Stimulated activated CD4-positive, alpha-beta T cell treated with anti-CD3 and anti-CD28 coated beads, Interleukin-15, amount 100 ng/mL, for 48 hours (primary cell): Measurements from ENCODE around the gene PAMR1.

Experiments used
- DNase-seq, 2 donors: peaks; one replicate each; pipeline ENCODE4 v3.0.0-alpha.2; 2020; ENCODE audit warnings: low read depth in 2 of 2

PAMR1 gene

GRCh38 chr11:35494957-35495490 lies 30.4 kb downstream of the PAMR1 start:
- no peak for DNase-seq

GRCh38 chr11:35491231-35491871 lies 34.1 kb downstream of the PAMR1 start:
- no peak for DNase-seq

DNA sequence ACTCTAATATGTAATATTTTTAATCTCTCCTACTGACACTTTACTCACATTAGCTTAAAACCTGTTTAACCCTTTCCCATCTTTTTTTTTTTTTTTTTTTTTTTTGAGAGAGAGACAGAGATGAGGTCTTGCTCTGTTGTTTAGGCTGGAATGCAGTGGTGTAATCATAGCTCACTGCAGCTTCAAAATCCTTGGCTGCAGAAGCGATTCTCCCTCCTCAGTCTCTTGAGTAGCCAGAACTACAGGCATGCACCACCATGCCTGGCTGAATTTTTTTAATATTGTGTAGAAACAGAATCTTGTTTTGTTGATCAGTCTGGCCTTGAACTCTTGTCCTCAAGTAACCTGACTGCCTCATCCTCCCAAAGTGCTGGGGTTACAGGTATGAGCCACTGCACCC lies 37.3 kb downstream of the PAMR1 start:
- no peak for DNase-seq

DNA sequence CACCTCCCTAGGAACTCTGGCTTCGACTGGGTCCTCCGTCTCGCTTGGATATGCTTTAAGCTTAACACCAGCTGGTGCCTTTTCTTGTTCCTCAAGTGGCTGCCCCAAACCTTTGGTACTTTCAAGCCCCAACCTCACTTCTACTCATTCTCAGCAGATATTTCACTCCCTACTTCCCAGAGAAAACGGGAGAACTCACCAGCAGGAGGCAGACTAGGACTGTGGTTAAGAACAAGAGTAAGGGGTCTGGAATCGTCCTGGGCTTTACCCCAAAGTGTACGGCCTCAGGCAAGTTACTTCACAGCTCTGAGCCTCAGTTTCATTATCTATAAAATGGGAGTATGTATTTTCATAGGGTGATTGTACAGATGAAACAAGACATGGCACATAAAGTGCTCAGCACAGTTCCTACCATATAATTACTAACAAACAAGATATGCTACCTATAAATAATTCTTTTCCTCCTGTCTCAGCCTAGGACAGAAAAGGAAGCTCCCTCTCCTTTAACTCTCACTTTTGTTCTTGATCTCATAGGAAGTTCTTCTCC lies 37.8 kb downstream of the PAMR1 start:
- no peak for DNase-seq

- no peak for DNase-seq
Measured at GRCh38 chr11:35486934-35487333, 38.5 kb downstream of the PAMR1 start.

- DNase-seq: no peak
Measured at GRCh38 chr11:35486446-35486845, 39.0 kb downstream of the PAMR1 start.

DNA sequence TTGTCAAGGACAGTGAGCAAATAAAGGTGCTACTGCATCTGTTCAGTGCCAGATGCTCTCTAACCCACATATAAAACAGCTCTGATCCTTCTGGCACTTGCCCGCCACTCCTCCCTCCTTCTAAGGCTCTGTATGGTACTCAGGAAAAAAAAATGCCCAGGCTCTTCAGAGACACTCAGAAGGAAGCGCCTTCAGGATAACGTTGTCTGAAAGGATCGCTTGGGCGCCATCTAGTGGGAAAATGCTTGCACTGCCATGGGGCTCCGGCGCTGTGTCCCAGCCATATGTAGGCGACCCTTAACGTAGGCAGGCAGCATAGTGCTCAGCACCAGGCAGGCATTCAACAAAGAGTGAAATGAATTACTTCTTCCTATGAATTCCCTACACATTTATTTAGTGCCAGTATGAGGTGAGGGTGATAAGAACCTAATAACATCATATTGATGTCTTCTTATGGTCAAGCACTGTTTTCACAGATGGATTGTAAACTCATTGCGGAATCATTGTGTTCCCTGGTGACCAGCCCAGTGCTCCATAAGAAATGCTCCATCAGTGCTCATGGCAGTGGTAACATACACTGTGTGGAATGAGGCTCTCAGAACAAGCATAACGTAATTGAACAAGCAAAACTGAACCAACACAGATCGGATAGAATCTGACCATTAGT lies 39.6 kb downstream of the PAMR1 start:
- peak; percentile 49 to 61 for DNase-seq

GRCh38 chr11:35484435-35484834 lies 41.0 kb downstream of the PAMR1 start:
- DNase-seq: no peak

GRCh38 chr11:35483131-35483820 lies 42.1 kb downstream of the PAMR1 start:
- no peak for DNase-seq

DNA sequence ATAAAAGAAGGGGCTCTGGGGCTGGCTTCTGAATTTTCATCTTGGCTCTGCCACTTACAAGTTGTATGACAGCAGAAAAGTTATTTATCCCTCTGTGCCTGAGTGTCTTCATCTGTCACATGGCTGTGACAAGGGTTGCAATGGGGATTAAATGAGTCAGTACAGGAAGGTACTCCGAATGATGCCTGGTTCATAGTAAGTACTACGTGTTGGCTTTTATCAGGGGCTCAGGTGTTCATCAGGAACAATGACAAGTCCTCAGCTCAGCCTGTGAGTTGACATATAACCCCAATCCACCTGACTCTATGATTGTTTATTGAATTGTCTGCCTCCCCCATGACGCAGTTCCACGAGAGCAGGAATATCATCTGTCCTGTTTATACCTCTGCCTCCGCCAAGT lies 45.7 kb downstream of the PAMR1 start:
- no peak for DNase-seq

- DNase-seq: no peak
Measured at GRCh38 chr11:35478471-35479091, 46.8 kb downstream of the PAMR1 start.

DNA sequence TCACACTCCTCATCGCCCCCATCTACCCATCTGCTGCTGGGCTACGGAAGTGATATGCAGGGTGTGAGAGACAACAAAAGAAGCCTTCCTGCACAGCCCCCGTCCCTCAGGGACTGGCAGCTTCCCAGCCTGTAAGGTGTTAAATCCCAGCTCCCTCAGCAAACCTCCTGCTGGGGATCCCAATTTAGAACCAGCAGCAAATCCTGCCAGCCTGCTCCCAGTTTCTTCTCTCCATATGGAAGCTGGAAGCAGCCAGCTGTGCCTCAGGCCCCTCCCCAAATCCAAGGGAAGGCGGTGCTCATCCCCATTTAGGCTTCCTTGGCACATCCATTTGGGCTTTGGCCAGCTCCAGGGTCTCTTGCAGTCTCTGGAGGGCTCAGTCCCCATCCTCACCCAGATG lies 47.5 kb downstream of the PAMR1 start:
- no peak for DNase-seq

DNA sequence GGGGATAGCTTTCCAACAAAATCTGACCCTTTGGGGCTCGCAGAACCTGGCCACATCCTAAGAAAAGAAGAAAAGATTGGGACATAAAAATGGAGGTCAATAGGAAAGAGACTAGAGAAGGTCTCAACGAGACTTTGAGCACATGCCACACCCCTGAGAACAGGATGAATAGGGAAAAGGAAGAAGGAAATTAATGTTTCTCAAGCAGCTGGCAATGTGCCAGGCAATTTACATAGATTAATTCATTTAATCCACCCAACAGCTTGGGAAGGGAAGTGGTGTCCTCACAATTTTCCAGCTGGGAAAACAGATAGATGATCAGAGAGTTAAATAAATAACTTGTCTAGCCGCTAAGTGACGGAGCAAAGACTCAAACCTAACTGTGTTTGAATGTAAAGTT lies 50.7 kb downstream of the PAMR1 start:
- no peak for DNase-seq

DNA sequence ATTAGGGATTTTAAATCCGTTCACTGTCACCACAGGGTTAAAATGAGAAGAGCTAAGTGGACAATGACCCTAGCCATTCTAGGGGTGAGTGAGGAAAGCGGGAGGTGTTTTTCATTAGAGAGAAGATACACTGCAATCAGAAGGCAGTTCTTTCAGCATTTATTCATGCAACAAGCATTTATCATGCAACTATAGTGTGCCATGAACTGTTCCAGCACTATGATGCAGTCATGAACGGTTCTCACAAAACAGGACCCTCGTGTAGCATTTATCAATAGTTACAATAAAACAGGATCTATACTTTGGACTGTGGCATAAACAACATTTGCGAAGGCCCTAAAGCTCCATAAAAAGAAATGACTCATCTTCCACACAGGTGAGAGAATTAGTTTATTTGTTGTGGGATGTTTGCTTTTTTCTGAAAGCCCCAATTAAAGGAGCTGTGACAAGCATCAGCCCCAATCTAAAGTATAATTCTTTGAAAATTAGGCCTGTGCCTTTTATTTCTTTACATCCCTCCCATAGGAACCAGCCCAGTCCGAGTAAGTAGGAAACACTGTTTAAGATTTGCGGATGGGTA lies 51.5 kb downstream of the PAMR1 start:
- no peak for DNase-seq

- DNase-seq: no peak
Measured at GRCh38 chr11:35470616-35471015, 54.8 kb downstream of the PAMR1 start.

GRCh38 chr11:35466058-35466457 lies 59.4 kb downstream of the PAMR1 start:
- DNase-seq: no peak

GRCh38 chr11:35464308-35464707 lies 61.1 kb downstream of the PAMR1 start:
- no peak for DNase-seq

DNA sequence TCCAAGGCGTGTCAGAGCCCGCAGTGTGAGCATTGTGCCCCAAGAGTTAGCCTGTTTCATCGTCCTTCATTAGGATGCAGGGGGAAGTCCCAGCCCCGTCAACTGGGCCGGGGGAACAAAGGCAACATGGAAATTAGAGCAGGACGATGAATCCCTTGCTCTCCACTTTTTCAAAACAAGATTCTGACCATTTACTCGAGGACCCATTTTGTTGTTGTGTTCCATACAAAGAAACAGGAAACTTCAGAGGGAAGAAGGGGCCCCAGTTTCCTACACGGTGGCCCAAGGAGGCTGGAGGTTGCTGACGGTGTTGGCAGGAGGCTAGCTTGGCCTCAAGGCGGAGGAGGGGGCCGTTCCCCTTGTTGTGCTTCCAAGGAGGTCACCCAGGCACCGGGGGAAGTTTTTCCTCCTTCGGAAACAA lies 62.1 kb downstream of the PAMR1 start:
- no peak for DNase-seq

- DNase-seq: no peak
Measured at GRCh38 chr11:35461917-35462538, 63.4 kb downstream of the PAMR1 start.

GRCh38 chr11:35459489-35459888 lies 65.9 kb downstream of the PAMR1 start:
- no peak for DNase-seq

- no peak for DNase-seq
Measured at GRCh38 chr11:35458846-35459245, 66.6 kb downstream of the PAMR1 start.
